ENCODE results near the gene SLAMF1. TPM values are rescaled to one million over a fixed set of nuclear protein-coding genes. Genes with fewer than 3 reads are reported as not detected.

The SLAMF1 gene
- total and polyA plus RNA-seq, 9 of the 15 experiments (the other 6 are each of a cell fraction or from before 2014, with no cell fraction given), result 0.04 to 0.17 (median 0.11) TPM; not detected in 4

DNA sequence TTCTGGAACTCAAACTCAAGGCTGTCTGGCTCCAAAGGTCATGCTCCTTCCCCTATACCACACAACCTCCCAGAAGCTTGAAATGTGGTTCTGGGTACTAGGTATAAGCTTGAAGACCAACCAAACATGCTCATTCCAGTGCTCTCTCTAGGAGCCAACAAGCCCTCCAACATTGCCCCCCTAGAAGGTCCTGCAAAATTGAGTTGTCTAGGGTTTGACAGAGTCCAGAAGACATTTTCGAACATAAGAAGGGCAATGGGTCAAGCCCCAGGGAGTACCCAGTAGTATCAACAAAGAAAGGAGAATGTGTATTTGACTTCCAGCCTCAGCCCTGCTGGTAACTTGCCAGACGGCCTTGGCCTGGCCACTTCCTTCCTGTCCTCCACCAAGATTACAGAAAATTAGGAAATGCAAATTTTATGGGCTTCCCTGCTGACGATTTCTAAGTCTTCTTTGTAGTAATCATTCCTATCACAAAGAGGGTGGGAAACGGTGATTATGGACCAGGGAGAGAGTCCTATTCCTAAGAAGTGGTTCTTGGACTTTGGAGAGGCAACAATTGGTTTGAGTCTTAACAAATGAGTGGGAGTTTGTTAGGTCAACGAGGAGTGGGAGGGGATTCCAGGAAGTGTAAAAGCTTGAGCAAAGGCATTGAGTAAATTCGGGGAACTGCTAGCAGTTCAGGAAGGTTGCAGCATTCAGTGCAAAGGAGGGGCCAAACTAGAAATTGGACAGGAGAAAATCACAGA is 18.7 kb upstream of the SLAMF1 start (continued):
- peak in 1 of 2 experiments; percentile 63; a peak in 1 of 3 replicates for TF ChIP-seq CBX3 (IDR thresholded peaks at IDR 0.05; ENCODE audit: borderline replicate concordance in 1 of 2, low read length in 2 of 2)
- peak; percentile 25; the same call in 1 of the 2 replicates for TF ChIP-seq HCFC1 (IDR thresholded peaks at IDR 0.05; ENCODE audit: low read depth, low read length)
- TF ChIP-seq NCOR1 (IDR thresholded peaks at IDR 0.05), result peak; percentile 69
- no peak for TF ChIP-seq ZNF444 (CRISPR knock-in tag; IDR thresholded peaks at IDR 0.05)
- peak; percentile 22; the same call in 1 of the 2 replicates for TF ChIP-seq ZBTB17 (CRISPR knock-in tag; IDR thresholded peaks at IDR 0.05)
- no peak for TF ChIP-seq ATF1 (CRISPR knock-in tag; IDR thresholded peaks at IDR 0.05)
- TF ChIP-seq ATF1 (tag; IDR thresholded peaks at IDR 0.05), result peak; percentile 74
- TF ChIP-seq BCOR (IDR thresholded peaks at IDR 0.05), result no peak
- TF ChIP-seq, protein P1, sequence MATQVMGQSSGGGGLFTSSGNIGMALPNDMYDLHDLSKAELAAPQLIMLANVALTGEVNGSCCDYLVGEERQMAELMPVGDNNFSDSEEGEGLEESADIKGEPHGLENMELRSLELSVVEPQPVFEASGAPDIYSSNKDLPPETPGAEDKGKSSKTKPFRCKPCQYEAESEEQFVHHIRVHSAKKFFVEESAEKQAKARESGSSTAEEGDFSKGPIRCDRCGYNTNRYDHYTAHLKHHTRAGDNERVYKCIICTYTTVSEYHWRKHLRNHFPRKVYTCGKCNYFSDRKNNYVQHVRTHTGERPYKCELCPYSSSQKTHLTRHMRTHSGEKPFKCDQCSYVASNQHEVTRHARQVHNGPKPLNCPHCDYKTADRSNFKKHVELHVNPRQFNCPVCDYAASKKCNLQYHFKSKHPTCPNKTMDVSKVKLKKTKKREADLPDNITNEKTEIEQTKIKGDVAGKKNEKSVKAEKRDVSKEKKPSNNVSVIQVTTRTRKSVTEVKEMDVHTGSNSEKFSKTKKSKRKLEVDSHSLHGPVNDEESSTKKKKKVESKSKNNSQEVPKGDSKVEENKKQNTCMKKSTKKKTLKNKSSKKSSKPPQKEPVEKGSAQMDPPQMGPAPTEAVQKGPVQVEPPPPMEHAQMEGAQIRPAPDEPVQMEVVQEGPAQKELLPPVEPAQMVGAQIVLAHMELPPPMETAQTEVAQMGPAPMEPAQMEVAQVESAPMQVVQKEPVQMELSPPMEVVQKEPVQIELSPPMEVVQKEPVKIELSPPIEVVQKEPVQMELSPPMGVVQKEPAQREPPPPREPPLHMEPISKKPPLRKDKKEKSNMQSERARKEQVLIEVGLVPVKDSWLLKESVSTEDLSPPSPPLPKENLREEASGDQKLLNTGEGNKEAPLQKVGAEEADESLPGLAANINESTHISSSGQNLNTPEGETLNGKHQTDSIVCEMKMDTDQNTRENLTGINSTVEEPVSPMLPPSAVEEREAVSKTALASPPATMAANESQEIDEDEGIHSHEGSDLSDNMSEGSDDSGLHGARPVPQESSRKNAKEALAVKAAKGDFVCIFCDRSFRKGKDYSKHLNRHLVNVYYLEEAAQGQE (IDR thresholded peaks at IDR 0.05; ENCODE audit: borderline replicate concordance), result no peak
- TF ChIP-seq, protein P1 (CRISPR knock-in tag; IDR thresholded peaks at IDR 0.05; ENCODE audit: low read depth), result peak; percentile 57; the same call in 1 of the 2 replicates
- peak; percentile 41; the same call in 1 of the 2 replicates for TF ChIP-seq GATAD2B (IDR thresholded peaks at IDR 0.05; ENCODE audit: borderline replicate concordance)
- TF ChIP-seq, protein P2, sequence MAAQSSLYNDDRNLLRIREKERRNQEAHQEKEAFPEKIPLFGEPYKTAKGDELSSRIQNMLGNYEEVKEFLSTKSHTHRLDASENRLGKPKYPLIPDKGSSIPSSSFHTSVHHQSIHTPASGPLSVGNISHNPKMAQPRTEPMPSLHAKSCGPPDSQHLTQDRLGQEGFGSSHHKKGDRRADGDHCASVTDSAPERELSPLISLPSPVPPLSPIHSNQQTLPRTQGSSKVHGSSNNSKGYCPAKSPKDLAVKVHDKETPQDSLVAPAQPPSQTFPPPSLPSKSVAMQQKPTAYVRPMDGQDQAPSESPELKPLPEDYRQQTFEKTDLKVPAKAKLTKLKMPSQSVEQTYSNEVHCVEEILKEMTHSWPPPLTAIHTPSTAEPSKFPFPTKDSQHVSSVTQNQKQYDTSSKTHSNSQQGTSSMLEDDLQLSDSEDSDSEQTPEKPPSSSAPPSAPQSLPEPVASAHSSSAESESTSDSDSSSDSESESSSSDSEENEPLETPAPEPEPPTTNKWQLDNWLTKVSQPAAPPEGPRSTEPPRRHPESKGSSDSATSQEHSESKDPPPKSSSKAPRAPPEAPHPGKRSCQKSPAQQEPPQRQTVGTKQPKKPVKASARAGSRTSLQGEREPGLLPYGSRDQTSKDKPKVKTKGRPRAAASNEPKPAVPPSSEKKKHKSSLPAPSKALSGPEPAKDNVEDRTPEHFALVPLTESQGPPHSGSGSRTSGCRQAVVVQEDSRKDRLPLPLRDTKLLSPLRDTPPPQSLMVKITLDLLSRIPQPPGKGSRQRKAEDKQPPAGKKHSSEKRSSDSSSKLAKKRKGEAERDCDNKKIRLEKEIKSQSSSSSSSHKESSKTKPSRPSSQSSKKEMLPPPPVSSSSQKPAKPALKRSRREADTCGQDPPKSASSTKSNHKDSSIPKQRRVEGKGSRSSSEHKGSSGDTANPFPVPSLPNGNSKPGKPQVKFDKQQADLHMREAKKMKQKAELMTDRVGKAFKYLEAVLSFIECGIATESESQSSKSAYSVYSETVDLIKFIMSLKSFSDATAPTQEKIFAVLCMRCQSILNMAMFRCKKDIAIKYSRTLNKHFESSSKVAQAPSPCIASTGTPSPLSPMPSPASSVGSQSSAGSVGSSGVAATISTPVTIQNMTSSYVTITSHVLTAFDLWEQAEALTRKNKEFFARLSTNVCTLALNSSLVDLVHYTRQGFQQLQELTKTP (IDR thresholded peaks at IDR 0.05; ENCODE audit: low read depth in 1 of 2, partially characterized antibody in 2 of 2), result peak in 1 of 2 experiments; percentile 66
- TF ChIP-seq CHD1 (IDR thresholded peaks at IDR 0.05; ENCODE audit: low read length), result no peak
- TF ChIP-seq, protein P3, sequence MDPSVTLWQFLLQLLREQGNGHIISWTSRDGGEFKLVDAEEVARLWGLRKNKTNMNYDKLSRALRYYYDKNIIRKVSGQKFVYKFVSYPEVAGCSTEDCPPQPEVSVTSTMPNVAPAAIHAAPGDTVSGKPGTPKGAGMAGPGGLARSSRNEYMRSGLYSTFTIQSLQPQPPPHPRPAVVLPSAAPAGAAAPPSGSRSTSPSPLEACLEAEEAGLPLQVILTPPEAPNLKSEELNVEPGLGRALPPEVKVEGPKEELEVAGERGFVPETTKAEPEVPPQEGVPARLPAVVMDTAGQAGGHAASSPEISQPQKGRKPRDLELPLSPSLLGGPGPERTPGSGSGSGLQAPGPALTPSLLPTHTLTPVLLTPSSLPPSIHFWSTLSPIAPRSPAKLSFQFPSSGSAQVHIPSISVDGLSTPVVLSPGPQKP (CRISPR knock-in tag; IDR thresholded peaks at IDR 0.05), result no peak
- TF ChIP-seq KAT2B (IDR thresholded peaks at IDR 0.05; ENCODE audit: low read depth, low read length), result no peak
